EH (cell line): ENCODE measurements around the gene HOXA10.

Source experiments
- DNase-seq: peaks from one replicate; pipeline ENCODE4 v3.0.0-alpha.2; 2015; ENCODE audit warnings: low read depth

Gene HOXA10

DNA sequence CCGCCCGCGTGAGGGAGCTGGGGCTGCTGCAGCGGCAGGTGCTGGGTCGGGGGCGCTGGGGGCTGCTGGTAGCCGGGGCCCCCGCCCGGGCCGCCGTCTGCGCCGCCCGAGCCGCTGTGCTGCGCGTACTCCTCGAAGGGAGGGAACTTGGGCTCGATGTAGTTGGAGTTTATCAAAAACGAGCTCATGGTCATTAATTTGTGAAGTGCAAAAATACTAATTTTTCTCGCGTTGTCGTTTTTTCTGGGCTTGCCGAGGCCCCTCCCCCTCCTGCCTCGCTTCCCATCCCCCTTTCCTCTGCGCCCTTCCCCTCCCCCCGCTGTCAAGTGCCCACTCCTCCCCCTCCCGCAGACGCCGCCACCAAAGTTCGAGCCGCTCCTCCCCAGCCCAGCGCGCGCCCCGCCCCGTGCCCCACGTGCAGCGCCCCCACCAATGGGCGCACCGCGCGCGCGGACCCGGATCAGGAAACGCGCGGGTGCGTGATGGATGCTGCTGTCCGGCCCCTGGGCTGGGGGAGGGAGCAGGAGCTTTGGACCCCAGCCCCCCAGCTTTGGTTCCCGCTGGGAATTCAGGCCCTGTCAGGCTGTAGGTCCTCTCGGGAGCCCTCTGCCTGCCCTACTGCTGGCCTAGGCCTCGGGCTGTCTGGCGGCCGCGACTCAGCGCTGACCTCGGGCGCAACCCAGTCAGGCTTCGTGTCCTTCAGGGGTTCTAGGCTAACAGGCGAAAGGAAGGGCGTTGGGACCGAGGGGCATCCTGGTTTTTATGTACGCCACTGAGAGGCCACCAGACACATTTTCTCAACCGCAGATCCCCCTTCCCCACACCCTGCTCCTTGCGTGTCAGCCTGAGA is 43.4 kb downstream of the HOXA10 start, which contains the start of gene HOXA4:
HOXA4 (minus strand) TSS at position 218 of the 850 bp plus-strand sequence; CDS start at position 194, 24 bp downstream.
- peak; percentile 90 for DNase-seq

DNA sequence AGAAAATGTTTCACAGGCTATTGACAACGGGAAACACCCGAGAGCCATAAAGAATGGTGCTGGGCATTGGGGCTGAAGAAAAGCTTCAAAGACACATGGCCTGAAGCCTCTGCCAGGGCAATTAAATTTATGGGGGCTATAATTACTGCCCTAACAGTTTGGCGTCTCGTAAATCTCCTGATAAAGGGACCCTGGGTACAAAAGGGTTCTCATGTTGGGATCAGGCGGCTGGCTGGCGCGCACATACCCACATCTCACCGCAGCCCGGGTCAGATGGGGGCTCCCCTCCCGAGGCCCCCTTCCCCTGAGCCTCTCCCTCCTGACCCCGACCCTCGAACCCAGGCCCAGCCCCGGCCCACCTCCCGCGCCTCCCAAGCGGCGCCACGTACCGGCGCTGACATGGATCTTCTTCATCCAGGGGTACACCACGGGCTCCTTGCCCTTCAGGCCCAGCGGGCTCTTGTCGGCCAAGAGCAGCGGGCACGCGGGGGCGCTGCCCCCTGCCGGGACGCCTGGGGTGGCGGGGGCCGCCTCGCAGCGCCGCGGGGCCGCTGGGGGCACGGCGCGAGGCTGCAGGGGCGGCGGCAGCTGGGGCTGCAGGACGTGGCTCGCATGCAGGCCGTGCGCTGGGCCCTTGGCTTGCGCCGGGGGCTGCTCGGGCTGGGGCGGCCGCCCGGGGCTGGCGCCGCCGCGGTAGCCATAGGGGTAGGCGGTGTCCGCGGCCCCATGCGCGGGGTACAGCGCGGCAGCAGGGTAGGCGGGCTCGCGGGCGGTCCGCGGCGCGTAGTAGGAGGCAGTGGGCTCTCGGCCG is 44.2 kb downstream of the HOXA10 start:
- DNase-seq, result peak; percentile 49

DNA sequence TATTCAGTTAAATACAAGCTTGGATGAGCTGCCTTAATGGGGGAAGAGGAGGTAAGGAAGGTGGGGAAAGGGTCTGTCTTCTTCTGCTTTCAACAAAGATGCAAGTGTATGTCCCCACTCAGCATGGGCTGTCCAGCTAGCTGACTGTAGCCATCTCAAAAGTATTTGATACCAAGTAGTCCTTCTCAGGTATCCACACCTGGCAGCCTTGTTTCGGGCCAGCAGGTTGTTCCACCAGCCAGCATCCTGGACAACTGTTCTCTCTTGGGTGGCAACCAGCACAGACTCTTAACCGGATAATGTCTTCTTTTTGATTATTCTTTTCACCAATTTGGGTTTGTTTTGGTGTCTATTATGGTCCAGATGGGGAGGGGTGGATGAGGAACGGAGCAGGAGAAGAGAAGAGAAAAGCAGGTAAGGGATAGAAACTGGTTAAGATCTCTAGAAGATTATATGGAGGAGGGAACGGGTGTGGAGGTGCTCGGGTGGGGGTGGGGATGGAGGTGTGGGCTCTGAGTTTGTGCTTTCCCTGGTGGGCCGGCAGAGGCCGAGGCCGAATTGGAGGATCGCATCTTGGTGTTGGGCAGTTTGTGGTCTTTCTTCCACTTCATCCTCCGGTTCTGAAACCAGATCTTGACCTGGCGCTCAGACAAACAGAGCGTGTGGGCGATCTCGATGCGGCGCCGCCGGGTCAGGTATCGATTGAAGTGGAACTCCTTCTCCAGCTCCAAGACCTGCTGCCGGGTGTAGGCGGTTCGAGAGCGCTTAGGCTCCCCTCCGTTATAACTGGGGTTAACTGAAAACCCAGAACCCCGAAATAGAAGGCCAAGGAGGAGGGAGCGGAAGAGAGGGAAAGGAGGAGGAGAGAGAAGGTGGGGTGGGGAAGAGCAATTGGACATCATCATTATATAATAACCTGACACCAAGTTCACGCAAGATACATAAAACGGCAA is 45.1 kb downstream of the HOXA10 start:
- no peak for DNase-seq

DNA sequence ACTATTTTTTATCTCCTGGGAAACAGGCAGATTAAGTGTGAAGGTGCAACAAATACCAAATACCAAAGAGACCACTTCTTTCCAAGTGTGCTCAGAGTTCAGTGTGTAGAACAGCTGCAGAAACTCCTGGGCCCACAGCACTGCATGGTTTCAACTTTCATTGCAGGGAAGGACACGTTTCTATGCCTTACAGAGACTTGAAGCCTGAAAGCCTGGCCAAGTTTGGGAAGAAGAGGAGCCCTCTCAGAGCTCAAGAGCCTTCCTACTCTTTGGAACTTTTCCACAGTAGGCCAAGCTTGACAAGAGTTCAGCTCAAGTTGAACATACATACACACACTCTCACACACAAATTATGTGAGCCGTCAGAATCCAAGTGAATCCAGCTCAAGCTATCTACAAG is 46.1 kb downstream of the HOXA10 start:
- no peak for DNase-seq

DNA sequence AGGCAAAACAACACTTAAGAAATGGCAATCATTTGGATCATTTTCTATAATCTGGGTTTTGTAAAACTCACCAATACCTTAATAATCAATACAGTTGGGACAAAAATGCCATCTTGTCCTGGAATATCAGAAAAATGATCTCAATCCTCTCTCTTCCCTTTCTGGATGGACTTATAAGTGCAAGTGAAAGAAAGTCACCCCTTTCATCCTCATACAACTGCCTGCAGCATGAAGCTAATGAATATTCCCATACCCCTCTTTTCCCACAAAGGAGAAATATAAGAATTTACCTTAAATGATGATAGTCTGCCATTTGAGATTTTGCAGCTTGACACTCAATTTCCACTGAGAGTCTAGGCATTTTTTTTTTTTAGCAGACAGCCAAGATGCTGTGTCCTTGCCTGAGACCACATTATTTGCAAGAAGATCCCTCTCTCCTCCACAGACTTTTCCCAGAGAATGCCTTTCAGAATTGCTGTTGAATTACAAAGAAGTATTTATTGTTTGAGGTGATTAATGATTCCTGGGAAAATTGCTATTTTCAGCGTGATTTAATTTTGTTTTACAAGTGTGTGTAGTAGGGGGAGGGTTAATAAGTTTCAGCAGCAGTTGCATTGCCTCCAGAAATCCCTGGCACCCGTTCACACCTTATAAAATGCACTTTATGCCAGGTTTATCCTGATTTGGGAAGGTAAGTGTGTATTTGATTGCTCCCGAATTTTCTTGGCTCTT is 47.4 kb downstream of the HOXA10 start:
- DNase-seq, result no peak

DNA sequence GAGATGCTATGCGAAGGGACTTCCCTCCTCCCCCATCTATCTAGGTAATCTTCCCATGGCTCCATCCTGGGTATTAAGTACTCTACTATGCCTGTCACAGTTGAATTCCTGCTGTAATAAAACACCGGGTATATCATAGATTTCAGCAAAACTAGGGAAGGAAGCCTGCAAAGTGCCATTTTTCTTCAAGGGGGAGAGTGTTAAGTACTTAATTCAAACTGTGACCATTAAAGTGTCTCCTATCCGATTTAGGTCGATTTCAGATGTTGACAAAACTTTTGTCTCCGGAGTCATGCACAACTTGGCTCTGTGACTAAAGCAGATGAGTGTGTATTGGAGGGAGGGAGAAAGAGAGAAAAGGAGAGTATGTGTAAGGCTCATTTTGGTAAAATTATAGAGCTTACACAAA is 48.1 kb downstream of the HOXA10 start:
- no peak for DNase-seq

DNA sequence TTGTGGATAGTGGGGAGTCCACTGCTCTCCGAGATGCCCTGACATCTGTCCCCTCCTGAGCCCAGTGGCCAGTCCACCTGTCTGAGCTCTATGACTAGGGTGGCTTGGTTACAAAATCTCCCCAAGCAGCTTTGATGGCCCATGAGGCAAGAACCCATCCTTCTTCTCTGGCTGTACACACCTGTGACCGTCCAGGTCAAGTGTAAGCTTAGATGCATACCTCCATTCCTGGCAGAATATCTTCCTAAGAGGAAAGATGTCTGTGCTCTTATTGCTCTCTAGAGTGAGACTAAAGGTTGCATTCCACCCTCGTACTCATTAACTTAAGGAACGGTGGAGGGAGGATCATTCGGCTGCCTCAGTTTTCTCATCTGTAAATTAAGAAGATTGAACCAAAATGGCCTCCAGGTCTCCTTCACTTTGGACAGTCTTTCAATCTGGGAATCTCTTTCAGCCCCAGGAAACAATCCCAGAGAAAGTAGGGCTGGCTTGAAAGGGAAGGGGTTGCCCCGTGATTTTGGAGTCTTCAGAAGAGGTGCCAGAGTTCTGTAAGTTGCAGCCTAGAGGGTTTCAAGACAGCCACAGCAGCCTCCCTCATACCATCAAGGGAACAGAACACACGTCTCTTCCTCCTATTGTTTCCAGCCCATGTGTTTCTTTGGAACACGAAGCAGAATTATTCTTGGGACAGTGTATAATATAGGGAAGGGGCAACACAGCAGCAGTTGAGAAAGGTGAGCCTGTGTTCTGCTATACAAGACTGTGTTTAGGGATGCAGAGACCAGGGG is 49.0 kb downstream of the HOXA10 start:
- DNase-seq, result no peak

DNA sequence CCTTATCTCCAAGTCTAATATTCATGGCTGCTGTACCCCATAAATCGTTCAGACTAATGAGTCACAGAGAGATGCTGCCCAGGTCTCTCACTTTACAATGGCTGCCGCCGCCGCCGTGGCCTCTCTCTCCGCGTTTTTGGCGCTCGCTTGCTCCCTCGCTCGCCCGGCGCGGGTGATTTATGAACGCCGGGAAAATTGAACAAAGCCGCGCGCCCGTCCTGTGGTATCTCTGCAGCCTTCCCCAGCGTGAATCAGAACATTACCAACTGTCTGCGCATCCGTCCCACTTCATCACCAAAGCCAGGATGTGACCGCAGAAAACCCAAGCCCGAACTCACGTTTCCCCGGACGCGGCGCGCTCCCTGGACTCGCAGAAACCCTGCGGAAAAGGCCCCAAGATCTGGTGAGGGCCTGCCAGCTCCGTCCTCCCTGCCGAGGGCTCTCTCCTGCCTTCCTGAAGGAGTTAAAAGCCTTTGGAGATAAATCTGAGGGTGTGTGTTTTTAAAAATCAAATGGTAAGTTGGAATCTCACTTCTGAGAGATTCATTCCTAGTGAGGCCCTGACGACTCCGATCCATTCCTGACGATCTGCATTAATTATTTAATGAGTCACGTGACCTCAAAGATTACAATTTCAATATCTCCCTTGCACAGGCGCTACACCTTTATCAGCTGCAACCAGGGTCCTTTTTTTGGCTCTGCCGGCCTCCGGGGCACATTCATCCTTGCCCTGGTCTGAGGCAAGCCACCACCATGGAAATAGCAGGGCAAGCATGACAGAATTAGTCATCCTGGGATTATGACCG is 49.8 kb downstream of the HOXA10 start:
- no peak for DNase-seq

DNA sequence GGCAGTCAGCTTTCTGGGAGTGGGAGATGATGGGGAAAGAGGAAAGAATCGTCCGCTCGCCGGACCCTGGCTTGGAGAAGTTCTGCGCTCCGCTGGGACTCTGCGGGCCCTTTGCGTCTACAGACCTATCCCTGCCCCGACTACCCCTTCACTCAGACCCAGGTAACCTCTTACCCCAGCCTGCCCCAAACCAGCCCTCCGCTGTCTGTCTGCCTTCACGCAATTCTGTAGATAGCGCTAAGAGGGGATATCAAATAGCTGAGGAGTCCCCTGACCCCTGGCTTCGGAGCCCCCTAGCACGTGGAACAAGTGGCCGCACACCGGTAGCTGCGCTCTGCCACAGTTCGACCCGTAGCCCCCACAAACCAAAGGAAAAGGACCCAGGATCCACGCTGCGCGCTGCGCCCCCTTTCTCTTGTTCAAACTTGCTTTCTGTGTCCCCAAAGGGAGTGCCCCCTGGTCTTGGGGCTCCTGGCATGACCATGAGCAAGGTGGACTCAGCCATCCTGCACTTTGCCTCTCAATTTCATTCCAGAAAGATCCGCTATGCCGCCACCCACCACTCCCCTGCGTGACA is 50.6 kb downstream of the HOXA10 start:
- no peak for DNase-seq

DNA sequence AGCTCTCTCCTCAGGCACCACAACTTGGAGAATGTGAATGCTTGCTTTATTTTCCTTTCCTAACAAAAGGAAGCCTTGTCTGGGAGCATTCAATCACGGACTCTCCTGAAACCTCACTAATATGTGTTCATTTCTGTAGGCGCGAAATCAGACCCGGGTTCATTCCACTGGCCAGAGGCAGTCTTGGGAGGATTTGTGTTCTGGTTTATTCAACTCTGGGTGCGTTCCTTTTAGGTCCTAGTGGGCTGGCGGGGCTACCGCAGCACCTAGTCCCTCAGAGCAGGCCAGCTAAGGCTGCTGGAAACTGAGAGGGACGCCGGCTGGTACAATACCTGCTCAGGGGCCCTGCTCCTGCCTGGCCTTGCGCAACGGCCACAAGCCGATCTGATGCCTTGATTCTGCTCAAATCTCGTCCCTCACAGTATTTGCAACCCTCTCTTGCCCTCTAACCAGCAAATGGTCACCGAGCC is 51.1 kb downstream of the HOXA10 start:
- DNase-seq, result no peak

DNA sequence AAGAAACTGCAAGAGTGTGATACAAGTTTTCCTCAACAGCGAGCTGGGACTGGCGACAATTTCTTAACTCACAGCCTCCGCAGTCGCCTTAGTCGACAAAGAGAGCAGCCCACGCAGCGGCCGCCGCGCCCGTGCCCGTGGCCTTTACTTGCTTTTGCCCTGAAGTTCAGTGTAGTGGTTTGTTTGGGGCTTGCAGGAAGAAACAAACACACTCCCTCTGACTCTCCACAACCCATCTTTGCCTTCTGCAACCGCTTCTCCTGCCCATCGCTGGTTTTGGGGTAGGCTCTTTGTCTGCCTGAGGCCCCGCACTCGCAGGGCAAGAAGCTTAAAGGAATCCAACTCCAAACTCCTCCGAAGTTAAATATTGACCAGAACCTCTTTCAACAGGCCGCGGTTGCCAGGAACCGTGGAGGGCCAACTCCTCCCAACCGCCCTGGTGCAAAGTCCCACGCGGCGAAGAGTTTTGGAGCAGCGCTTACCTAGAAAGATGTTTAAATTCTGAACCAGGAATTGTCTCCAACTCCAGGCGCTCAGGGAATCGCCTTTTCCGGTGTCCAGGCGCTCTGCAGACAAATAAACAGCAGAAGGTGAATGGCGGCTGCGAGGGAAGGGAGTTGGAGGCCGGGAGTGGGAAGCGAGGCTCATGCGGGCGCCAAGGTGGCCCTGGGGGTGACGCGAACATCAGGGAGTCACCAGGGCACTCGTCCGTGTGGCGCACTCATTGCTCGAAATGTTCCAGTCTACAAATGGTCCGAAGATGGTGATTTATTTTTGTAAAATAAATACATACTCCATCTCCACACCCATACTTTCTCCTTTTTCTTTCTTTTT is 51.8 kb downstream of the HOXA10 start:
- no peak for DNase-seq

DNA sequence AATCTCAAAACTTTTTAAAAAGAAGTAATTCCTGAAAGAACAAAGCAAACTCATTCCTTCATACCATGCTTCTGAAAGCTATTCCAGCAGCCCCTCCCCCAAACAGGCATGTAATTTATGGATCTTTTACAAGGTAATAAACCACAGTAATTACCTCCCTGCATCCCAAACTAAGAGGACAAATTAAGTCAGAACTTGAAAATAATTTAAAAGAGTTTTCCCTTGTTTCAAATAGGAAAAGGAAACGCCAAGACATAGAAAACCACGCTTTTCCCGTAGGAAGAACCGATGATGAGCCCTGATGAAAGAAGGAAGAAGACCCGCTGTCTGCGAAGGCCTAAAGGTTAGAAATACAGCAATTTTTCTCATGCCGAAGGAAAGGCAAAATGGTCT is 52.4 kb downstream of the HOXA10 start:
- no peak for DNase-seq
